Gastrocnemius medialis (tissue), 4 donors: ENCODE results near the gene ZC3H6.

ENCODE experiments used
- POLR2A ChIP-seq, 2 donors: fragments of 450-650 bp; IDR thresholded peaks; one replicate each; pipeline ENCODE4 v1.6.1; 2017; ENCODE audit warnings: antibody characterized with exemption in 2 of 2, mild to moderate bottlenecking in 2 of 2, moderate library complexity in 2 of 2
- TF ChIP-seq, protein P1 (sequence below), 5 experiments: fragments of 450-650 bp in 3 of 5; fragments of 200-600 bp in 2 of 5; sonication (generic) in 2 of 5; IDR thresholded peaks in 4 of 5; conservative IDR thresholded peaks in 1 of 5; 1 replicate in 4 of 5; 2 replicates in 1 of 5; pipeline ENCODE4 v1.5.1; 2016 to 2019; ENCODE audit warnings: antibody characterized with exemption in 5 of 5, mild to moderate bottlenecking in 3 of 5, moderate library complexity in 3 of 5

DNA sequence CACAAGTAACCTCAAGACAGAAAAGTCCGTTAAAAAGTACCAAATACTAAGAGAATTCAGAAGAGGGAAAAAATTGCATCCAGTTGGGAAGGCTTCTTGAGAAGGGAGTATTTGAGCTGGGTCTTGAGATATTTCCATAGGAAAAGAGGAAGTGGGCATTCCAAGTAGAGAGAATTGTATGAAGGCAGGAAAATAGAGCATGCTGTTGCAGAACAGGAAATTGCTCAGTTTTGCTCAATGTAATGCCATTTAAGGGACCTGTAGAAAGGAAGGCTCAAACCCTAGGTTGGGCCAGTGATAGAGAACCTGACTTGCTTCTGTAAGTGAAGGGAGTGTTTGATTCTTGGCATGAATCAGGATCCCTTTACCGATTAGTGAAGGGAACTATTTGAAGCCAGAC is 19.5 kb upstream of the ZC3H6 start:
- TF ChIP-seq, protein P1, sequence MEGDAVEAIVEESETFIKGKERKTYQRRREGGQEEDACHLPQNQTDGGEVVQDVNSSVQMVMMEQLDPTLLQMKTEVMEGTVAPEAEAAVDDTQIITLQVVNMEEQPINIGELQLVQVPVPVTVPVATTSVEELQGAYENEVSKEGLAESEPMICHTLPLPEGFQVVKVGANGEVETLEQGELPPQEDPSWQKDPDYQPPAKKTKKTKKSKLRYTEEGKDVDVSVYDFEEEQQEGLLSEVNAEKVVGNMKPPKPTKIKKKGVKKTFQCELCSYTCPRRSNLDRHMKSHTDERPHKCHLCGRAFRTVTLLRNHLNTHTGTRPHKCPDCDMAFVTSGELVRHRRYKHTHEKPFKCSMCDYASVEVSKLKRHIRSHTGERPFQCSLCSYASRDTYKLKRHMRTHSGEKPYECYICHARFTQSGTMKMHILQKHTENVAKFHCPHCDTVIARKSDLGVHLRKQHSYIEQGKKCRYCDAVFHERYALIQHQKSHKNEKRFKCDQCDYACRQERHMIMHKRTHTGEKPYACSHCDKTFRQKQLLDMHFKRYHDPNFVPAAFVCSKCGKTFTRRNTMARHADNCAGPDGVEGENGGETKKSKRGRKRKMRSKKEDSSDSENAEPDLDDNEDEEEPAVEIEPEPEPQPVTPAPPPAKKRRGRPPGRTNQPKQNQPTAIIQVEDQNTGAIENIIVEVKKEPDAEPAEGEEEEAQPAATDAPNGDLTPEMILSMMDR (IDR thresholded peaks at IDR 0.05 in 4 of 5, conservative IDR thresholded peaks at IDR 0.05 in 1 of 5) = no peak
- no peak for TF ChIP-seq POLR2A (IDR thresholded peaks at IDR 0.05)
